GM19324 (cell line): ENCODE measurements around the gene POLR3E.

ENCODE experiments used
- ATAC-seq: cut with Tn5 transposase; IDR thresholded peaks from one replicate; pipeline ENCODE4 v1.9.1; 2021; ENCODE audit warnings: mild to moderate bottlenecking, moderate library complexity; ENCODE audit not compliant: unreplicated experiment, low FRiP score

Gene POLR3E

GRCh38 chr16:22314661-22315626 is 17.7 kb downstream of the POLR3E start:
- ATAC-seq = no peak

- no peak for ATAC-seq
These were observed 18.8 kb downstream of the POLR3E start for GRCh38 chr16:22315979-22316378.

GRCh38 chr16:22316411-22316811 is 19.2 kb downstream of the POLR3E start:
- no peak for ATAC-seq

- no peak for ATAC-seq
These were observed 19.9 kb downstream of the POLR3E start for GRCh38 chr16:22317001-22317530.

- ATAC-seq = no peak
These were observed 20.4 kb downstream of the POLR3E start for GRCh38 chr16:22317625-22318024.

GRCh38 chr16:22318690-22319358 is 21.6 kb downstream of the POLR3E start:
- no peak for ATAC-seq

- no peak for ATAC-seq
These were observed 23.5 kb downstream of the POLR3E start for GRCh38 chr16:22320572-22321339.

GRCh38 chr16:22321340-22322001 is 24.3 kb downstream of the POLR3E start:
- no peak for ATAC-seq

- no peak for ATAC-seq
These were observed 24.8 kb downstream of the POLR3E start for GRCh38 chr16:22322021-22322471.

GRCh38 chr16:22322741-22323140 is 25.5 kb downstream of the POLR3E start:
- ATAC-seq = no peak

GRCh38 chr16:22323173-22323958 is 26.2 kb downstream of the POLR3E start:
- ATAC-seq = no peak

- ATAC-seq = no peak
These were observed 27.0 kb downstream of the POLR3E start for GRCh38 chr16:22323959-22324786.

GRCh38 chr16:22324787-22325597 is 27.8 kb downstream of the POLR3E start:
- no peak for ATAC-seq

- no peak for ATAC-seq
These were observed 28.6 kb downstream of the POLR3E start for GRCh38 chr16:22325598-22326368.

GRCh38 chr16:22326369-22326652 is 29.1 kb downstream of the POLR3E start:
- ATAC-seq = no peak

GRCh38 chr16:22326771-22327445 is 29.7 kb downstream of the POLR3E start:
- no peak for ATAC-seq

- no peak for ATAC-seq
These were observed 30.2 kb downstream of the POLR3E start for GRCh38 chr16:22327446-22327775.
